ENCODE results near the gene ARPC5.
"Not testable (repeated sequence)": the region's sequence is repeated elsewhere in the genome, so short reads cannot be mapped to it uniquely, and the experiment has no call there.

Gene ARPC5

GRCh38 chr1:183635606-183636333, at the start of gene ARPC5:
ARPC5 (minus strand) TSS chr1:183635783; CDS start chr1:183635659, 124 bp downstream.
- peak; percentile 97 for DNase-seq

- DNase-seq: peak; percentile 16
These were observed 49.6 kb upstream of the ARPC5 start for GRCh38 chr1:183685112-183685713.

GRCh38 chr1:183679363-183679762, 43.8 kb upstream of the ARPC5 start:
- DNase-seq: not testable (repeated sequence)

- DNase-seq: no peak
These were observed 43.2 kb upstream of the ARPC5 start for GRCh38 chr1:183678819-183679218.

GRCh38 chr1:183676586-183677189, 41.1 kb upstream of the ARPC5 start:
- no peak for DNase-seq

GRCh38 chr1:183675883-183676585, 40.5 kb upstream of the ARPC5 start:
- no peak for DNase-seq

GRCh38 chr1:183675381-183675780, 39.8 kb upstream of the ARPC5 start:
- no peak for DNase-seq

- DNase-seq: no peak
These were observed 39.3 kb upstream of the ARPC5 start for GRCh38 chr1:183674886-183675285.

GRCh38 chr1:183674339-183674738, 38.8 kb upstream of the ARPC5 start:
- DNase-seq: no peak

- no peak for DNase-seq
These were observed 38.2 kb upstream of the ARPC5 start for GRCh38 chr1:183673605-183674323.

GRCh38 chr1:183670169-183670568, 34.6 kb upstream of the ARPC5 start:
- no peak for DNase-seq

GRCh38 chr1:183656355-183656754, 20.8 kb upstream of the ARPC5 start:
- no peak for DNase-seq

GRCh38 chr1:183655562-183656075, 20.0 kb upstream of the ARPC5 start:
- DNase-seq: peak; percentile 67

- DNase-seq: no peak
These were observed 19.1 kb upstream of the ARPC5 start for GRCh38 chr1:183654706-183655105.

GRCh38 chr1:183653876-183654451, 18.4 kb upstream of the ARPC5 start:
- DNase-seq: no peak

GRCh38 chr1:183653462-183653794, 17.8 kb upstream of the ARPC5 start:
- no peak for DNase-seq

- DNase-seq: no peak
These were observed 17.2 kb upstream of the ARPC5 start, which contains the start of gene APOBEC4 for GRCh38 chr1:183652547-183653461. APOBEC4 (minus strand) TSS chr1:183653316; CDS start chr1:183648781, 4,535 bp downstream.

- DNase-seq: peak; percentile 23
These were observed 16.5 kb upstream of the ARPC5 start for GRCh38 chr1:183652107-183652506.

GRCh38 chr1:183651612-183652011, 16.0 kb upstream of the ARPC5 start:
- DNase-seq: no peak

GRCh38 chr1:183648042-183648441, 12.5 kb upstream of the ARPC5 start:
- no peak for DNase-seq

- no peak for DNase-seq
These were observed 11.2 kb upstream of the ARPC5 start for GRCh38 chr1:183646776-183647175.

Data from stimulated activated CD4-positive, alpha-beta T cell treated with anti-CD3 and anti-CD28 coated beads, Interleukin-1b, Interleukin-23, amount 100 ng/mL, for 48 hours (primary cell).